HepG2 (cell line): Measurements from ENCODE around the gene BIVM. TPM values are rescaled to one million over a fixed set of nuclear protein-coding genes. Genes with fewer than 3 reads are reported as not detected.

Source experiments
- ATAC-seq: fragments of 200-7000 bp; cut with Tn5 transposase; 3 replicates; pipeline ENCODE4 v1.9.1; 2020; ENCODE audit warnings: mild to moderate bottlenecking, moderate library complexity
- BruUV-seq: library from RNA; stranded (reverse); fragments of 400-500 nt; replicated peaks from 2 replicates; lab custom pipeline; 2021; lab: Mats Ljungman, UMichigan
- CTCF ChIA-PET: fragments of 300-600 bp; formaldehyde crosslinking; extraction: SDS; loops from one replicate; lab custom pipeline; 2021; ENCODE audit warnings: low total read pairs, inconsistent platforms, low intra/inter-chr PET ratio; lab: Yijun Ruan, JAX
- POLR2A ChIA-PET: fragments of 350-600 bp; sonication (Branson Sonifier 250); formaldehyde crosslinking; loops from one replicate; lab custom pipeline; 2020; ENCODE audit warnings: antibody characterized with exemption, inconsistent platforms; lab: Yijun Ruan, JAX
- DNase-seq: peaks from one replicate; pipeline ENCODE4 v3.0.0-alpha.2; 2015; ENCODE audit warnings: low spot score
- FAIRE-seq: peaks from 3 replicates; lab custom pipeline; 2011; peaks lifted over from hg19 to GRCh38; lab: Jason Lieb, UNC
- H2AFZ ChIP-seq: one replicate; pipeline ENCODE4 v1.6.1; 2011; ENCODE audit warnings: low read length, inconsistent platforms
- H3K27ac ChIP-seq: fragments of 300-600 bp; 3 replicates; pipeline ENCODE4 v1.8.0; 2011; ENCODE audit warnings: mixed run types, mild to moderate bottlenecking, mixed read lengths, low read length, inconsistent platforms; ENCODE audit not compliant: insufficient read depth; ENCODE audit errors: extremely low read length
- H3K27me3 ChIP-seq, 2 experiments: fragments of 200-600 bp in 1 of 2; 2 replicates in 1 of 2; 3 replicates in 1 of 2; pipeline versions ENCODE4 v1.6.0 to v1.8.0; 2011; ENCODE audit warnings: low read length in 2 of 2, mild to moderate bottlenecking in 2 of 2, moderate library complexity in 2 of 2, inconsistent platforms in 1 of 2; ENCODE audit not compliant: insufficient read depth in 2 of 2, control insufficient read depth in 1 of 2
- H3K36me3 ChIP-seq, 2 experiments: fragments of 200-600 bp in 1 of 2; replicated peaks in 1 of 2; 2 replicates in 1 of 2; 3 replicates in 1 of 2; pipeline versions ENCODE4 v1.5.1 to v1.8.0; 2011; ENCODE audit warnings: low read length in 2 of 2, inconsistent platforms in 1 of 2; ENCODE audit not compliant: insufficient read depth in 2 of 2, control insufficient read depth in 1 of 2
- H3K4me1 ChIP-seq: 2 replicates; pipeline ENCODE4 v1.5.1; 2012; ENCODE audit warnings: low read length, inconsistent platforms; ENCODE audit not compliant: insufficient read depth
- H3K4me2 ChIP-seq: 2 replicates; pipeline ENCODE4 v1.6.0; 2011; ENCODE audit warnings: low read depth, low read length, inconsistent platforms
- H3K4me3 ChIP-seq, 3 experiments: fragments of 200-600 bp in 1 of 3; sonication (generic), shearing (Covaris generic) in 1 of 3; replicated peaks in 1 of 3; 2 replicates each; pipeline ENCODE4 v1.5.1; 2011 to 2016; ENCODE audit warnings: low read length in 3 of 3, inconsistent platforms in 2 of 3, low read depth in 2 of 3, mild to moderate bottlenecking in 2 of 3, control low read depth in 1 of 3, mixed read lengths in 1 of 3; ENCODE audit not compliant: insufficient read depth in 1 of 3
- H3K79me2 ChIP-seq: one replicate; pipeline ENCODE4 v1.6.1; 2011; ENCODE audit warnings: low read length, inconsistent platforms; ENCODE audit not compliant: insufficient read depth
- H3K9ac ChIP-seq: 2 replicates; pipeline ENCODE4 v1.6.0; 2011; ENCODE audit warnings: mild to moderate bottlenecking, low read depth, low read length, inconsistent platforms; ENCODE audit not compliant: insufficient read depth
- H3K9me3 ChIP-seq: 2 replicates; pipeline ENCODE4 v1.5.1; 2012; ENCODE audit warnings: mild to moderate bottlenecking, low read length
- H4K20me1 ChIP-seq: 2 replicates; pipeline ENCODE4 v1.6.0; 2011; ENCODE audit warnings: inconsistent platforms, mild to moderate bottlenecking, low read length, moderate library complexity; ENCODE audit not compliant: insufficient read depth
- HOXA9 ChIP-seq: sonication (generic); formaldehyde crosslinking; IDR thresholded peaks from 2 replicates; pipeline ENCODE4 v1.8.1; 2022; ENCODE audit warnings: missing genetic modification reagents, mild to moderate bottlenecking, moderate library complexity, borderline replicate concordance
- NFE2L1 ChIP-seq: sonication (generic); formaldehyde crosslinking; IDR thresholded peaks from 2 replicates; pipeline ENCODE4 v1.4.0; 2020; ENCODE audit warnings: missing genetic modification reagents, mild to moderate bottlenecking, borderline replicate concordance
- PLRG1 ChIP-seq: fragments of 450-650 bp; conservative IDR thresholded peaks from 2 replicates; pipeline ENCODE4 v1.6.1; 2016
- POLR2A ChIP-seq, 2 experiments: IDR thresholded peaks; 2 replicates each; pipeline ENCODE4 v1.6.1; 2011; ENCODE audit warnings: low read depth in 2 of 2, low read length in 2 of 2, mild to moderate bottlenecking in 1 of 2, moderate library complexity in 1 of 2; ENCODE audit not compliant: insufficient read depth in 1 of 2
- POLR2AphosphoS5 ChIP-seq: IDR thresholded peaks from 2 replicates; pipeline ENCODE4 v1.6.1; 2012; ENCODE audit warnings: low read depth, low read length
- TCF7 ChIP-seq: sonication (generic); IDR thresholded peaks from 2 replicates; pipeline ENCODE4 v1.6.1; 2016; ENCODE audit warnings: antibody characterized with exemption, low read depth
- ZFP62 ChIP-seq: sonication (generic); formaldehyde crosslinking; IDR thresholded peaks from 2 replicates; pipeline ENCODE4 v1.4.0; 2020; ENCODE audit warnings: missing genetic modification reagents
- ZNF326 ChIP-seq: sonication (generic); formaldehyde crosslinking; IDR thresholded peaks from 2 replicates; pipeline ENCODE4 v1.4.0; 2020; ENCODE audit warnings: missing genetic modification reagents, borderline replicate concordance
- ZNF451 ChIP-seq: sonication (generic); formaldehyde crosslinking; IDR thresholded peaks from 2 replicates; pipeline ENCODE4 v1.5.0; 2020; ENCODE audit warnings: mild to moderate bottlenecking, missing genetic modification reagents
- ZNF781 ChIP-seq: sonication (generic); formaldehyde crosslinking; IDR thresholded peaks from 2 replicates; pipeline ENCODE4 v1.5.1; 2020; ENCODE audit warnings: borderline replicate concordance, mild to moderate bottlenecking, missing genetic modification reagents; ENCODE audit errors: not compliant biosample characterization
- ZSCAN25 ChIP-seq: sonication (generic); formaldehyde crosslinking; IDR thresholded peaks from 2 replicates; pipeline ENCODE4 v1.8.0; 2022; ENCODE audit warnings: mild to moderate bottlenecking, missing genetic modification reagents
- ZZZ3 ChIP-seq: sonication (generic); formaldehyde crosslinking; IDR thresholded peaks from 2 replicates; pipeline ENCODE4 v1.4.0; 2020; ENCODE audit warnings: missing genetic modification reagents, mild to moderate bottlenecking, borderline replicate concordance
- WGBS: methylation state at CpG from one replicate; pipeline ENCODE4 v1.1.6; 2017; ENCODE audit warnings: low lambda C conversion rate; 5-methylcytosine and 5-hydroxymethylcytosine counted together
- in situ Hi-C: cut with HindIII; loops from 2 replicates; pipeline ENCODE4 v1.10.0; 2017; ENCODE audit warnings: low pct_unique_long_range_greater_than_20kb; ENCODE audit not compliant: extremely low pct_ligation_motif_present
- intact Hi-C: fragments of 100-400 bp; cut with micrococcal nuclease; formaldehyde crosslinking; loops from one replicate; pipeline ENCODE4 v1.10.0; 2022; ENCODE audit not compliant: unreplicated experiment
- polyA plus RNA-seq, 8 experiments: library from polyadenylated mRNA; depleted of rRNA in 3 of 8; stranded (reverse) in 7 of 8; unstranded in 1 of 8; fragments of >200 nt; fragmentation: Illumina TruSeq in 4 of 8; extraction: Trizol in 4 of 8; gene quantifications; 2 replicates each; pipeline versions ENCODE4 v1.2.1 to v1.2.3, GENCODE V29; 2011 to 2016; ENCODE audit warnings: low read depth in 4 of 8, missing spikeins in 1 of 8, mixed read lengths in 1 of 8; ENCODE audit not compliant: insufficient read depth in 1 of 8
- total RNA-seq, 5 experiments: library from RNA; depleted of rRNA; stranded (reverse); fragments of >200 nt; fragmentation: Illumina TruSeq; extraction: Trizol; gene quantifications; 2 replicates each; pipeline ENCODE4 v1.2.3, GENCODE V29; 2016; ENCODE audit warnings: low read depth in 1 of 5
- TF ChIP-seq, protein P1 (sequence below): sonication (generic); formaldehyde crosslinking; IDR thresholded peaks from 2 replicates; pipeline ENCODE4 v1.8.1; 2023; ENCODE audit warnings: missing genetic modification reagents, mild to moderate bottlenecking, borderline replicate concordance
- TF ChIP-seq, protein P2 (sequence below): IDR thresholded peaks from 2 replicates; pipeline ENCODE4 v1.6.1; 2016; ENCODE audit warnings: low read depth, missing genetic modification reagents, missing compliant biosample characterization
- TF ChIP-seq, protein P3 (sequence below): sonication (generic); formaldehyde crosslinking; IDR thresholded peaks from 2 replicates; pipeline ENCODE4 v1.5.1; 2020; ENCODE audit warnings: missing genetic modification reagents, mild to moderate bottlenecking, borderline replicate concordance
- TF ChIP-seq, protein P4 (sequence below): sonication (generic); IDR thresholded peaks from 2 replicates; pipeline ENCODE4 v1.6.1; 2016; ENCODE audit warnings: low read depth, borderline replicate concordance

Gene BIVM
- total and polyA plus RNA-seq, 2 of the 13 experiments (the other 11 are each of a cell fraction or from before 2014, with no cell fraction given), result 10.4 to 15.8 TPM

DNA sequence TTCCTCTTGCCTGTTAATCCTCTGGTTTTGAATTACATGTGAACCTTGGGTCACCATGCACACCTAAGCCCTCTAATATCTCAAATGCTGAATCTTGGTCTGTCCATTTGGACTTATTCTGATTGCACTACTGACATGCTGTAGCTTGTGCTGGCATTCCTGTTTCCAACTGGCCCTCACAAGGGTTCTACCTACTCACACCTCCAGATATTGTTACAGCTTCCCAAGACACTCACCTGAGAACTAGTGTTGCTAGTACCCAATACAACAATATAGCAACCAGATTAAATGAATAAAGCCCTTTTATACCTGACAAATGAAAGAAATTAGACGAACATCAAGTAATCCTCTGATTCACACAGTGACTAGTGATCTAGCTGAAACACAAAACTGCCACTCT, 41.9 kb upstream of the BIVM start (continued):
- TF ChIP-seq ZNF326, result no peak
- TF ChIP-seq, protein P1, sequence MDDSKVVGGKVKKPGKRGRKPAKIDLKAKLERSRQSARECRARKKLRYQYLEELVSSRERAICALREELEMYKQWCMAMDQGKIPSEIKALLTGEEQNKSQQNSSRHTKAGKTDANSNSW, result no peak
- TF ChIP-seq PLRG1, result no peak
- TF ChIP-seq ZNF451 (CRISPR knock-in tag), result no peak
- TF ChIP-seq, protein P2, sequence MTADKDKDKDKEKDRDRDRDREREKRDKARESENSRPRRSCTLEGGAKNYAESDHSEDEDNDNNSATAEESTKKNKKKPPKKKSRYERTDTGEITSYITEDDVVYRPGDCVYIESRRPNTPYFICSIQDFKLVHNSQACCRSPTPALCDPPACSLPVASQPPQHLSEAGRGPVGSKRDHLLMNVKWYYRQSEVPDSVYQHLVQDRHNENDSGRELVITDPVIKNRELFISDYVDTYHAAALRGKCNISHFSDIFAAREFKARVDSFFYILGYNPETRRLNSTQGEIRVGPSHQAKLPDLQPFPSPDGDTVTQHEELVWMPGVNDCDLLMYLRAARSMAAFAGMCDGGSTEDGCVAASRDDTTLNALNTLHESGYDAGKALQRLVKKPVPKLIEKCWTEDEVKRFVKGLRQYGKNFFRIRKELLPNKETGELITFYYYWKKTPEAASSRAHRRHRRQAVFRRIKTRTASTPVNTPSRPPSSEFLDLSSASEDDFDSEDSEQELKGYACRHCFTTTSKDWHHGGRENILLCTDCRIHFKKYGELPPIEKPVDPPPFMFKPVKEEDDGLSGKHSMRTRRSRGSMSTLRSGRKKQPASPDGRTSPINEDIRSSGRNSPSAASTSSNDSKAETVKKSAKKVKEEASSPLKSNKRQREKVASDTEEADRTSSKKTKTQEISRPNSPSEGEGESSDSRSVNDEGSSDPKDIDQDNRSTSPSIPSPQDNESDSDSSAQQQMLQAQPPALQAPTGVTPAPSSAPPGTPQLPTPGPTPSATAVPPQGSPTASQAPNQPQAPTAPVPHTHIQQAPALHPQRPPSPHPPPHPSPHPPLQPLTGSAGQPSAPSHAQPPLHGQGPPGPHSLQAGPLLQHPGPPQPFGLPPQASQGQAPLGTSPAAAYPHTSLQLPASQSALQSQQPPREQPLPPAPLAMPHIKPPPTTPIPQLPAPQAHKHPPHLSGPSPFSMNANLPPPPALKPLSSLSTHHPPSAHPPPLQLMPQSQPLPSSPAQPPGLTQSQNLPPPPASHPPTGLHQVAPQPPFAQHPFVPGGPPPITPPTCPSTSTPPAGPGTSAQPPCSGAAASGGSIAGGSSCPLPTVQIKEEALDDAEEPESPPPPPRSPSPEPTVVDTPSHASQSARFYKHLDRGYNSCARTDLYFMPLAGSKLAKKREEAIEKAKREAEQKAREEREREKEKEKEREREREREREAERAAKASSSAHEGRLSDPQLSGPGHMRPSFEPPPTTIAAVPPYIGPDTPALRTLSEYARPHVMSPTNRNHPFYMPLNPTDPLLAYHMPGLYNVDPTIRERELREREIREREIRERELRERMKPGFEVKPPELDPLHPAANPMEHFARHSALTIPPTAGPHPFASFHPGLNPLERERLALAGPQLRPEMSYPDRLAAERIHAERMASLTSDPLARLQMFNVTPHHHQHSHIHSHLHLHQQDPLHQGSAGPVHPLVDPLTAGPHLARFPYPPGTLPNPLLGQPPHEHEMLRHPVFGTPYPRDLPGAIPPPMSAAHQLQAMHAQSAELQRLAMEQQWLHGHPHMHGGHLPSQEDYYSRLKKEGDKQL (CRISPR knock-in tag), result no peak
- no peak for TF ChIP-seq TCF7
- TF ChIP-seq, all 625 proteins: peak for 0

DNA sequence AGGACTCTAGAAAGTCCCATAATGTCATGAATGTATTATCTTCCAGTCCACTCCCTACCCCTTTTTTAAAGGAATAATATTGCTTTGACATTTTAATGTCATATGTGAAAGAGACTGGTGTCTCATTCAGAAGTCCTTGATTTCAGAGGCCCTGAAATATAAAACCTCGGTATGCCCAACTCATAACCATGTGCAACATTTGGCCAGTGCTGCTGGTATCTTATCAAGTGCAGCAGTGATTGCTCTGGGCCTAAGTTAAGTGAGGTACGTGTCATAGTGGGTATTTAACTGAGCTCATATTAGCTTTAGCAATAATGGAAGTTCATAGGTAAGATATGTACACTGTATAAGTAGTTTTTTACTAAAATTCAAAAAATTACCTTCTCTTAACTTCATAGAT, 40.1 kb upstream of the BIVM start:
- CTCF ChIA-PET, result no interaction called here
- BruUV-seq, result no TSS peak
- DNase-seq (no peak), FAIRE-seq (no peak), ATAC-seq (no peak)
- Histone ChIP-seq H3K9me3 (no peaks in the 10 kb centered on the region), H3K4me3 (no peak overlapping the region), H4K20me1 (no peaks in the 10 kb centered on the region), H3K79me2 (no peaks in the 10 kb centered on the region), H3K36me3 (no peaks in the 10 kb centered on the region), H3K4me2 (no peak overlapping the region), H3K27ac (no peak overlapping the region), H3K9ac (no peak overlapping the region), H3K4me1 (no peaks in the 10 kb centered on the region), H3K27me3 (no peaks in the 10 kb centered on the region), H2AFZ (no peak overlapping the region)
- POLR2A ChIA-PET, result no interaction called here
- TF ChIP-seq, protein P3, sequence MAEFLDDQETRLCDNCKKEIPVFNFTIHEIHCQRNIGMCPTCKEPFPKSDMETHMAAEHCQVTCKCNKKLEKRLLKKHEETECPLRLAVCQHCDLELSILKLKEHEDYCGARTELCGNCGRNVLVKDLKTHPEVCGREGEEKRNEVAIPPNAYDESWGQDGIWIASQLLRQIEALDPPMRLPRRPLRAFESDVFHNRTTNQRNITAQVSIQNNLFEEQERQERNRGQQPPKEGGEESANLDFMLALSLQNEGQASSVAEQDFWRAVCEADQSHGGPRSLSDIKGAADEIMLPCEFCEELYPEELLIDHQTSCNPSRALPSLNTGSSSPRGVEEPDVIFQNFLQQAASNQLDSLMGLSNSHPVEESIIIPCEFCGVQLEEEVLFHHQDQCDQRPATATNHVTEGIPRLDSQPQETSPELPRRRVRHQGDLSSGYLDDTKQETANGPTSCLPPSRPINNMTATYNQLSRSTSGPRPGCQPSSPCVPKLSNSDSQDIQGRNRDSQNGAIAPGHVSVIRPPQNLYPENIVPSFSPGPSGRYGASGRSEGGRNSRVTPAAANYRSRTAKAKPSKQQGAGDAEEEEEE (CRISPR knock-in tag), result no peak
- TF ChIP-seq NFE2L1 (CRISPR knock-in tag) (no peak), POLR2AphosphoS5 (no peak), HOXA9 (CRISPR knock-in tag) (no peak), POLR2A (IDR thresholded peaks at IDR 0.05; ENCODE audit: insufficient read depth in 1 of 2, low read depth in 2 of 2, low read length in 2 of 2) (no peak), ZNF781 (no peak), ZFP62 (CRISPR knock-in tag) (no peak), ZSCAN25 (no peak), ZZZ3 (CRISPR knock-in tag) (no peak)
- TF ChIP-seq, protein P4, sequence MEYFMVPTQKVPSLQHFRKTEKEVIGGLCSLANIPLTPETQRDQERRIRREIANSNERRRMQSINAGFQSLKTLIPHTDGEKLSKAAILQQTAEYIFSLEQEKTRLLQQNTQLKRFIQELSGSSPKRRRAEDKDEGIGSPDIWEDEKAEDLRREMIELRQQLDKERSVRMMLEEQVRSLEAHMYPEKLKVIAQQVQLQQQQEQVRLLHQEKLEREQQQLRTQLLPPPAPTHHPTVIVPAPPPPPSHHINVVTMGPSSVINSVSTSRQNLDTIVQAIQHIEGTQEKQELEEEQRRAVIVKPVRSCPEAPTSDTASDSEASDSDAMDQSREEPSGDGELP, result no peak
- intact Hi-C loops (no loop called here), in situ Hi-C loops (no loop called here)
- 13% methylated on average over 2 of the region's 2 CpGs for WGBS
